Mesenchymal stem cell (in vitro differentiated cells and primary cell): ENCODE measurements around the gene ADGRE3.
A peak's percentile ranks its signal among the peaks of the same experiment; 100 is the strongest.
"Not testable (repeated sequence)": the region's sequence is repeated elsewhere in the genome, so short reads cannot be mapped to it uniquely, and the experiment has no call there.

ENCODE experiments used
- DNase-seq: peaks from one replicate; pipeline ENCODE4 v3.0.0-alpha.2; 2013
- H2AFZ ChIP-seq: one replicate; pipeline ENCODE4 v1.6.1; 2013; ENCODE audit warnings: low read depth, mild to moderate bottlenecking, control low read depth, inconsistent platforms, low read length, moderate library complexity
- H2AK5ac ChIP-seq: 2 replicates; pipeline ENCODE4 v1.6.1; 2013; ENCODE audit warnings: low read length, moderate library complexity, mild to moderate bottlenecking, inconsistent platforms; ENCODE audit not compliant: severe bottlenecking
- H2BK120ac ChIP-seq: one replicate; pipeline ENCODE4 v1.6.1; 2013; ENCODE audit warnings: low read depth, mild to moderate bottlenecking, inconsistent platforms, low read length, moderate library complexity
- H2BK12ac ChIP-seq, 2 experiments: one replicate each; pipeline ENCODE4 v1.6.1; 2013; ENCODE audit warnings: inconsistent platforms in 2 of 2, low read length in 2 of 2, mild to moderate bottlenecking in 2 of 2, moderate library complexity in 2 of 2, control low read depth in 1 of 2
- H2BK15ac ChIP-seq: one replicate; pipeline ENCODE4 v1.6.1; 2013; ENCODE audit warnings: mild to moderate bottlenecking, low read depth, inconsistent platforms; ENCODE audit not compliant: poor library complexity, severe bottlenecking
- H2BK5ac ChIP-seq: 2 replicates; pipeline ENCODE4 v1.6.1; 2013; ENCODE audit warnings: low read depth, mild to moderate bottlenecking, low read length, control low read depth, inconsistent platforms; ENCODE audit not compliant: poor library complexity, severe bottlenecking
- H3K14ac ChIP-seq, 2 experiments: one replicate each; pipeline ENCODE4 v1.6.1; 2013; ENCODE audit warnings: inconsistent platforms in 2 of 2, low read length in 2 of 2, control low read depth in 1 of 2, mild to moderate bottlenecking in 1 of 2, moderate library complexity in 1 of 2
- H3K18ac ChIP-seq, 2 experiments: one replicate each; pipeline ENCODE4 v1.6.1; 2013; ENCODE audit warnings: inconsistent platforms in 2 of 2, low read length in 2 of 2, control low read depth in 1 of 2, low read depth in 1 of 2, mild to moderate bottlenecking in 1 of 2
- H3K23ac ChIP-seq, 2 experiments: one replicate each; pipeline ENCODE4 v1.6.1; 2013; ENCODE audit warnings: inconsistent platforms in 2 of 2, low read length in 2 of 2, mild to moderate bottlenecking in 2 of 2, moderate library complexity in 2 of 2, control low read depth in 1 of 2
- H3K27ac ChIP-seq: 2 replicates; pipeline ENCODE4 v1.5.1; 2013; ENCODE audit warnings: mild to moderate bottlenecking, moderate library complexity, low read length, control low read depth, inconsistent platforms; ENCODE audit not compliant: poor library complexity, severe bottlenecking
- H3K27me3 ChIP-seq, 2 experiments: 2 replicates each; pipeline versions ENCODE4 v1.6.1 to v1.7.0; 2013; ENCODE audit warnings: low read length in 2 of 2, mild to moderate bottlenecking in 2 of 2, moderate library complexity in 2 of 2, control low read depth in 1 of 2, inconsistent platforms in 1 of 2; ENCODE audit not compliant: control insufficient read depth in 1 of 2, insufficient read depth in 1 of 2
- H3K36me3 ChIP-seq, 2 experiments: 2 replicates each; pipeline versions ENCODE4 v1.6.1 to v1.7.0; 2013; ENCODE audit warnings: low read length in 2 of 2, control low read depth in 1 of 2, inconsistent platforms in 1 of 2, low read depth in 1 of 2, mild to moderate bottlenecking in 1 of 2; ENCODE audit not compliant: insufficient read depth in 2 of 2, control insufficient read depth in 1 of 2
- H3K4ac ChIP-seq, 2 experiments: one replicate each; pipeline ENCODE4 v1.6.1; 2013; ENCODE audit warnings: inconsistent platforms in 2 of 2, low read length in 2 of 2, mild to moderate bottlenecking in 2 of 2, moderate library complexity in 2 of 2, control low read depth in 1 of 2, low read depth in 1 of 2
- H3K4me1 ChIP-seq: 2 replicates; pipeline ENCODE4 v1.6.1; 2013; ENCODE audit warnings: low read depth, low read length, control low read depth; ENCODE audit not compliant: control insufficient read depth, insufficient read depth
- H3K4me2 ChIP-seq: 2 replicates; pipeline ENCODE4 v1.6.1; 2013; ENCODE audit warnings: low read length, mild to moderate bottlenecking, inconsistent platforms; ENCODE audit not compliant: poor library complexity, severe bottlenecking
- H3K4me3 ChIP-seq, 2 experiments: 2 replicates each; pipeline versions ENCODE4 v1.5.1 to v1.7.0; 2013; ENCODE audit warnings: low read length in 2 of 2, mild to moderate bottlenecking in 2 of 2, control low read depth in 1 of 2, low read depth in 1 of 2; ENCODE audit not compliant: insufficient read depth in 1 of 2
- H3K79me1 ChIP-seq: replicated peaks from 2 replicates; pipeline ENCODE4 v1.6.1; 2013; ENCODE audit warnings: mild to moderate bottlenecking, control low read depth, low read length, inconsistent platforms; ENCODE audit not compliant: poor library complexity, severe bottlenecking
- H3K9ac ChIP-seq: 2 replicates; pipeline ENCODE4 v1.7.0; 2013; ENCODE audit warnings: mild to moderate bottlenecking, low read length, moderate library complexity
- H3K9me3 ChIP-seq: 2 replicates; pipeline ENCODE4 v1.7.0; 2013; ENCODE audit warnings: mild to moderate bottlenecking, low read length; ENCODE audit not compliant: control insufficient read depth
- H4K8ac ChIP-seq: one replicate; pipeline ENCODE4 v1.6.1; 2013; ENCODE audit warnings: inconsistent platforms, mild to moderate bottlenecking, low read length, moderate library complexity
- H4K91ac ChIP-seq: one replicate; pipeline ENCODE4 v1.6.1; 2013; ENCODE audit warnings: mild to moderate bottlenecking, low read length, inconsistent platforms
- WGBS: methylation state at CpG from one replicate; pipeline ENCODE4 v1.1.7; 2013; ENCODE audit warnings: mixed read lengths; 5-methylcytosine and 5-hydroxymethylcytosine counted together

ADGRE3 gene

DNA sequence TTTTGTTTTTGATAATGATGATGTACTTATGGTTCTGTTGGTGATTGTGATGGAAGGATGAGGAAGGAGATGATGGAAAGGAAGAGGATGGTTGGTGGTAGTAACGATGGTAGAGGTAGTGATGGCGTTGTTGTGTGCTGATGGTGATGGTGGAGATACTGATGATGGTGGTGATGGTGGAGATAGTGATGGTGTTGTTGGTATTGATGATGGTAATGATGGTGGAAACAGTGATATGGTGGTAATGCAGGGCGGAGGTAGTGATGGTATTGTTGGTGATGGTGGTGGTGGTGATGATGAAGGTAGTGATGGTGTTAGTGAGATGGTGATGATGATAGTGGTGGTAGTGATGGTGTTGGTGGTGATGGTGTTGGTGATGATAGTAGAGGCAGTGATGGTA lies 79.1 kb downstream of the ADGRE3 start:
- WGBS, result 65% methylated on average over 3 of the region's 3 CpGs
- Histone ChIP-seq H3K23ac (no peak overlapping the region), H2AFZ (no peak overlapping the region), H3K36me3 (no peaks in the 10 kb centered on the region), H3K4me3 (no peak overlapping the region), H3K4ac (no peak overlapping the region), H3K79me1 (no peaks in the 10 kb centered on the region), H3K9me3 (peaks cover 8% of the 10 kb centered on the region), H2BK12ac (no peak overlapping the region), H3K4me2 (no peak overlapping the region), H3K14ac (no peak overlapping the region), H3K27ac (no peak overlapping the region), H4K8ac (no peak overlapping the region), H3K9ac (no peak overlapping the region), H4K91ac (no peak overlapping the region), H2BK15ac (no peak overlapping the region), H2BK5ac (no peak overlapping the region), H3K4me1 (no peaks in the 10 kb centered on the region), H2AK5ac (no peak overlapping the region), H3K18ac (no peak overlapping the region), H3K27me3 (no peaks in the 10 kb centered on the region), H2BK120ac (no peak overlapping the region)
- DNase-seq, result no peak

DNA sequence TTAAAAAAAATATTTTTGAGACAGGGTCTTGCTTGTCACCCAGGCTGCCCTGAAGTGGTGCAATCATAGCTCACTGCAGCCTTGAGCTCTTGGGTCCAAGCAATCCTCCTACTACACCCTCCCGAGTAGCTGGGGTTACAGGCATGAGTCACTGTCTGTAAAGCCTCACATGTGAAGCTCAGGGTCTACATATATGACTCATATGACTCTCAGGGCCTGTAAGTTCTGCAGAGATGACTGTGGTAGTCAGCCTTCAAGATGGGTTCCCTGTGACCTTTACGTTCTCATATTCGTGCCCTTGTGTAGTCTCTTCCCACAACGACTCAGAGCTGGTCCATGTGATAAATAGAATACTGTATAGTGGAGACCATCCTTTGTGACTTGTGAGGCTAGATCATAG lies 85.2 kb downstream of the ADGRE3 start:
- H3K4ac ChIP-seq, H2BK12ac ChIP-seq, H3K36me3 ChIP-seq, H4K91ac ChIP-seq, H3K4me2 ChIP-seq, H2AK5ac ChIP-seq, H3K18ac ChIP-seq, H3K9me3 ChIP-seq, H2BK5ac ChIP-seq, H3K4me1 ChIP-seq, H2BK120ac ChIP-seq, H3K23ac ChIP-seq, H2BK15ac ChIP-seq, H3K14ac ChIP-seq, H2AFZ ChIP-seq, H3K79me1 ChIP-seq, H3K4me3 ChIP-seq, H3K9ac ChIP-seq, H3K27ac ChIP-seq, H3K27me3 ChIP-seq, H4K8ac ChIP-seq: not testable (repeated sequence)
- no CpG with 5 or more reads among the region's 4 CpGs for WGBS
- DNase-seq, result peak; percentile 9

DNA sequence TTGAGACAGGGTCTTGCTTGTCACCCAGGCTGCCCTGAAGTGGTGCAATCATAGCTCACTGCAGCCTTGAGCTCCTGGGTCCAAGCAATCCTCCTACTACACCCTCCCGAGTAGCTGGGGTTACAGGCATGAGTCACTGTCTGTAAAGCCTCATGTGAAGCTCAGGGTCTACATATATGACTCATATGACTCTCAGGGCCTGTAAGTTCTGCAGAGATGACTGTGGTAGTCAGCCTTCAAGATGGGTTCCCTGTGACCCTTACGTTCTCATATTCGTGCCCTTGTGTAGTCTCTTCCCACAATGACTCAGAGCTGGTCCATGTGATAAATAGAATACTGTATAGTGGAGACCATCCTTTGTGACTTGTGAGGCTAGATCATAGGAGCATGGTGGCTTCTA lies 89.5 kb downstream of the ADGRE3 start:
- not testable (repeated sequence) for H2AFZ ChIP-seq, H3K4ac ChIP-seq, H2BK15ac ChIP-seq, H3K4me2 ChIP-seq, H3K9me3 ChIP-seq, H2BK5ac ChIP-seq, H3K9ac ChIP-seq, H4K8ac ChIP-seq, H3K23ac ChIP-seq, H3K36me3 ChIP-seq, H3K18ac ChIP-seq, H3K4me1 ChIP-seq, H3K14ac ChIP-seq, H3K27ac ChIP-seq, H4K91ac ChIP-seq, H2BK12ac ChIP-seq, H3K27me3 ChIP-seq, H3K79me1 ChIP-seq, H2BK120ac ChIP-seq, H2AK5ac ChIP-seq, H3K4me3 ChIP-seq
- 20% methylated on average over 1 of the region's 3 CpGs for WGBS
- DNase-seq, result peak; percentile 64

DNA sequence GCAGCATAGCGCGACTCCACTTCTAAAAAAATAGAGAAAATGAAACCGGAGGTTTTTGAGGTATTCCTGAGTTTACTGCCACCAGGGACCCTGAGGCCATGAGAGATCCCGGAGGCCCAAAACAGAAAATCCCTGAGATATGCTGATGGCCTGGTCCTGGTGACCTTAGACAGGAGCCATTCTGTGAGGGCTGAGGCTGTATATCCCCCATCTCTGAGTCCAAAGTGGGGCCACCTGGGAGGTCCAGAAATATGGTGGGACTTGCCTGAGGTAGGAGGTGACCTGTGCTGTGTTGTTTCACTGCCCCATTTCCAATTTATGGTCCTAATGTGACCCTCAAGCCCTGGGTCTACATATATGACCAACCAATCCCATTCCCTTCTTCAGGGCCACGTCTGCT lies 90.3 kb downstream of the ADGRE3 start:
- not testable (repeated sequence) for H3K4me3 ChIP-seq, H3K27me3 ChIP-seq, H3K23ac ChIP-seq, H3K27ac ChIP-seq, H4K8ac ChIP-seq, H2BK120ac ChIP-seq, H2BK5ac ChIP-seq, H2AFZ ChIP-seq, H3K14ac ChIP-seq, H2AK5ac ChIP-seq, H3K36me3 ChIP-seq, H4K91ac ChIP-seq, H3K4me2 ChIP-seq, H2BK15ac ChIP-seq, H2BK12ac ChIP-seq, DNase-seq, H3K79me1 ChIP-seq, H3K9me3 ChIP-seq, H3K9ac ChIP-seq, H3K4me1 ChIP-seq, H3K4ac ChIP-seq, H3K18ac ChIP-seq
- 92% methylated on average over 4 of the region's 5 CpGs for WGBS
